HEK293 (cell line): ENCODE results near the gene NFATC2IP.
A peak's percentile ranks its signal among the peaks of the same experiment; 100 is the strongest.

Experiments
- CTCF ChIA-PET: fragments of 350-600 bp; formaldehyde crosslinking; extraction: SDS; loops from one replicate; lab custom pipeline; 2021; ENCODE audit warnings: antibody characterized with exemption; lab: Yijun Ruan, JAX
- POLR2A ChIA-PET: fragments of 300-600 bp; formaldehyde crosslinking; extraction: SDS; loops from one replicate; lab custom pipeline; 2020; ENCODE audit warnings: antibody characterized with exemption, inconsistent platforms; lab: Yijun Ruan, JAX
- H3K27ac ChIP-seq: fragments of 200-500 bp; sonication (Bioruptor generic); 2 replicates; pipeline ENCODE4 v1.5.1; 2014; ENCODE audit warnings: low read depth, low read length, control low read depth, inconsistent platforms; ENCODE audit errors: extremely low read depth
- H3K36me3 ChIP-seq, 2 experiments: fragments of 200-500 bp in 1 of 2; sonication (Bioruptor generic) in 1 of 2; 1 replicate in 1 of 2; 2 replicates in 1 of 2; pipeline ENCODE4 v1.5.1; 2014 to 2017; ENCODE audit warnings: inconsistent platforms in 2 of 2, low read length in 2 of 2; ENCODE audit not compliant: control insufficient read depth in 2 of 2, insufficient read depth in 1 of 2
- H3K4me1 ChIP-seq: fragments of 200-500 bp; sonication (Bioruptor generic); 2 replicates; pipeline ENCODE4 v1.5.1; 2014; ENCODE audit warnings: mild to moderate bottlenecking, low read length, inconsistent platforms; ENCODE audit not compliant: control insufficient read depth, insufficient read depth
- H3K4me3 ChIP-seq: 2 replicates; pipeline ENCODE4 v1.5.1; 2011; ENCODE audit warnings: low read depth, mild to moderate bottlenecking, control low read depth, low read length, moderate library complexity
- H3K9me3 ChIP-seq: fragments of 200-500 bp; sonication (Bioruptor generic); 2 replicates; pipeline ENCODE4 v1.5.1; 2014; ENCODE audit warnings: low read depth, low read length, inconsistent platforms; ENCODE audit not compliant: control insufficient read depth, insufficient read depth
- AEBP2 ChIP-seq: fragments of 450-650 bp; formaldehyde crosslinking; IDR thresholded peaks from 2 replicates; pipeline ENCODE4 v1.5.1; 2016; ENCODE audit warnings: missing biosample characterization, missing genetic modification characterization, borderline replicate concordance
- BCL11B ChIP-seq: fragments of 450-650 bp; formaldehyde crosslinking; IDR thresholded peaks from 2 replicates; pipeline ENCODE4 v1.5.1; 2016; ENCODE audit warnings: low read depth, missing biosample characterization, missing genetic modification characterization
- PRDM1 ChIP-seq: fragments of 450-650 bp; formaldehyde crosslinking; IDR thresholded peaks from 2 replicates; pipeline ENCODE4; 2016; ENCODE audit warnings: missing biosample characterization, missing genetic modification characterization
- SALL2 ChIP-seq: fragments of 450-650 bp; formaldehyde crosslinking; IDR thresholded peaks from 2 replicates; pipeline ENCODE4 v1.5.0; 2017; ENCODE audit warnings: missing biosample characterization, mild to moderate bottlenecking, missing genetic modification characterization, borderline replicate concordance
- SETDB1 ChIP-seq: IDR thresholded peaks from one replicate; pipeline ENCODE4 v1.6.1; 2017; ENCODE audit warnings: mild to moderate bottlenecking, low read length, moderate library complexity, mixed read lengths; ENCODE audit not compliant: insufficient read length
- ZBTB20 ChIP-seq: fragments of 450-650 bp; formaldehyde crosslinking; IDR thresholded peaks from 2 replicates; pipeline ENCODE4 v1.5.1; 2016; ENCODE audit warnings: missing biosample characterization, missing genetic modification characterization
- ZFP41 ChIP-seq: fragments of 450-650 bp; formaldehyde crosslinking; IDR thresholded peaks from 2 replicates; pipeline ENCODE4 v1.5.1; 2016; ENCODE audit warnings: missing biosample characterization, missing genetic modification characterization, borderline replicate concordance
- ZFP69B ChIP-seq: fragments of 450-650 bp; formaldehyde crosslinking; IDR thresholded peaks from 2 replicates; pipeline ENCODE4 v1.5.1; 2016; ENCODE audit warnings: missing biosample characterization, missing genetic modification characterization
- ZNF121 ChIP-seq: fragments of 450-650 bp; formaldehyde crosslinking; IDR thresholded peaks from 2 replicates; pipeline ENCODE4 v1.5.1; 2016; ENCODE audit warnings: missing biosample characterization, missing genetic modification characterization
- ZNF140 ChIP-seq: fragments of 450-650 bp; formaldehyde crosslinking; IDR thresholded peaks from 2 replicates; pipeline ENCODE4 v1.5.1; 2016; ENCODE audit warnings: missing biosample characterization, missing genetic modification characterization
- ZNF23 ChIP-seq: fragments of 450-650 bp; formaldehyde crosslinking; IDR thresholded peaks from 2 replicates; pipeline ENCODE4 v1.5.1; 2016; ENCODE audit warnings: missing biosample characterization, missing genetic modification characterization, borderline replicate concordance
- ZNF266 ChIP-seq: fragments of 450-650 bp; formaldehyde crosslinking; IDR thresholded peaks from 2 replicates; pipeline ENCODE4 v1.5.1; 2016; ENCODE audit warnings: missing biosample characterization, missing genetic modification characterization, low read depth
- ZNF324 ChIP-seq: fragments of 450-650 bp; formaldehyde crosslinking; IDR thresholded peaks from 2 replicates; pipeline ENCODE4 v1.5.1; 2016; ENCODE audit warnings: missing biosample characterization, missing genetic modification characterization
- ZNF366 ChIP-seq: fragments of 450-650 bp; formaldehyde crosslinking; conservative IDR thresholded peaks from 2 replicates; pipeline ENCODE4 v1.5.1; 2016; ENCODE audit warnings: missing biosample characterization, missing genetic modification characterization
- ZNF37A ChIP-seq: fragments of 450-650 bp; IDR thresholded peaks from 2 replicates; pipeline ENCODE4 v1.5.1; 2018; ENCODE audit warnings: missing biosample characterization, missing genetic modification characterization
- ZNF510 ChIP-seq: fragments of 450-650 bp; formaldehyde crosslinking; IDR thresholded peaks from 2 replicates; pipeline ENCODE4 v1.5.1; 2018; ENCODE audit warnings: mild to moderate bottlenecking, missing genetic modification characterization, missing biosample characterization; ENCODE audit not compliant: insufficient replicate concordance
- ZNF560 ChIP-seq: fragments of 450-650 bp; formaldehyde crosslinking; IDR thresholded peaks from 2 replicates; pipeline ENCODE4 v1.5.1; 2017; ENCODE audit warnings: missing biosample characterization, missing genetic modification characterization, borderline replicate concordance
- ZNF571 ChIP-seq: fragments of 450-650 bp; formaldehyde crosslinking; IDR thresholded peaks from 2 replicates; pipeline ENCODE4 v1.5.0; 2017; ENCODE audit warnings: missing biosample characterization, missing genetic modification characterization
- ZNF768 ChIP-seq: fragments of 450-650 bp; formaldehyde crosslinking; IDR thresholded peaks from 2 replicates; pipeline ENCODE4 v1.5.1; 2018; ENCODE audit warnings: missing biosample characterization, mild to moderate bottlenecking, missing genetic modification characterization
- ZNF777 ChIP-seq: fragments of 450-650 bp; formaldehyde crosslinking; IDR thresholded peaks from 2 replicates; pipeline ENCODE4 v1.5.1; 2017; ENCODE audit warnings: missing biosample characterization, missing genetic modification characterization, borderline replicate concordance
- ZNF785 ChIP-seq: fragments of 450-650 bp; formaldehyde crosslinking; IDR thresholded peaks from 2 replicates; pipeline ENCODE4 v1.5.1; 2016; ENCODE audit warnings: missing biosample characterization, missing genetic modification characterization
- TF ChIP-seq, protein P1 (sequence below): fragments of 450-650 bp; formaldehyde crosslinking; IDR thresholded peaks from 2 replicates; pipeline ENCODE4 v1.5.1; 2016; ENCODE audit warnings: missing biosample characterization, missing genetic modification characterization

NFATC2IP gene

DNA sequence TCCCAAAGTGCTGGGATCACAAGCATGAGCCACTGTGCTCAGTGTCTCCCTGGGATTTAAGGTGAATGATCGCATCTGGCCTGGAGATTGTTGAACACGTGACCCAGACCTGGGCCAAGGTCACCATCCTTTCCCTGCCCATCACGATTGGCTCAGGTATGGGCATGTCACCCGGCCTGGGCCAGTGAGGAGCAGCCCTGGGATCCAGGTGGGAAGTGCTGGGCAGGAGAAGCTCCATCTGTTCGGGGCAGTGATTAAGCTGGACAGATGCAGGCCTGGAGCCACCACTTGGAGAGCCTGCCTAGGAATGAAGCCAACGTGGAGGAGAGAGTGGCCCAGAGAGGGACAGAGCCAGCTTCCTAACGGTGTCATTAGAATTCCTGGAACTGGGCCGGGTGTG, 41.0 kb downstream of the NFATC2IP start:
- POLR2A ChIA-PET, result no interaction called here
- Histone ChIP-seq H3K27ac (no peak overlapping the region), H3K4me1 (no peaks in the 10 kb centered on the region), H3K9me3 (no peaks in the 10 kb centered on the region), H3K4me3 (no peak overlapping the region), H3K36me3 (peaks cover 0 to 8% of the 10 kb centered on the region in 2 experiments; a peak in 2 of 3 replicates)
- CTCF ChIA-PET, result interaction anchor here (0.6 to 0.9 kb wide), 2 partner anchors 14 to 34 kb away, joined by 3 to 6 read pairs; no protein-coding TSS in a partner anchor
- no peak for TF ChIP-seq ZNF266 (tag by site-specific recombination)
- TF ChIP-seq ZBTB20 (tag by site-specific recombination), result no peak
- no peak for TF ChIP-seq AEBP2 (tag by site-specific recombination)
- no peak for TF ChIP-seq ZNF510 (tag by site-specific recombination)
- no peak for TF ChIP-seq ZFP41
- TF ChIP-seq, protein P1, sequence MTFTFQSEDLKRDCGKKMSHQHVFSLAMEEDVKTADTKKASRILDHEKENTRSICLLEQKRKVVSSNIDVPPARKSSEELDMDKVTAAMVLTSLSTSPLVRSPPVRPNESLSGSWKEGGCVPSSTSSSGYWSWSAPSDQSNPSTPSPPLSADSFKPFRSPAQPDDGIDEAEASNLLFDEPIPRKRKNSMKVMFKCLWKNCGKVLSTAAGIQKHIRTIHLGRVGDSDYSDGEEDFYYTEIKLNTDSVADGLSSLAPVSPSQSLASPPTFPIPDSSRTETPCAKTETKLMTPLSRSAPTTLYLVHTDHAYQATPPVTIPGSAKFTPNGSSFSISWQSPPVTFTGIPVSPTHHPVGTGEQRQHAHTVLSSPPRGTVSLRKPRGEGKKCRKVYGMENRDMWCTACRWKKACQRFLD (tag by site-specific recombination), result no peak
- no peak for TF ChIP-seq SALL2
- TF ChIP-seq ZNF140 (tag by site-specific recombination), result no peak
- TF ChIP-seq ZNF560 (tag by site-specific recombination), result no peak
- no peak for TF ChIP-seq SETDB1
- TF ChIP-seq ZNF324 (tag by site-specific recombination), result no peak

- Histone ChIP-seq H3K9me3 (no peaks in the 10 kb centered on the region), H3K4me1 (no peaks in the 10 kb centered on the region), H3K36me3 (peaks cover 0 to under 1% of the 10 kb centered on the region in 2 experiments; a peak in 2 of 3 replicates), H3K27ac (no peak overlapping the region), H3K4me3 (no peak overlapping the region)
- TF ChIP-seq ZNF768 (tag by site-specific recombination), result 0 out of 2 replicates have a peak, but pooled peaks have one; percentile 45
- TF ChIP-seq ZNF324 (tag by site-specific recombination), result no peak
- ChIA-PET CTCF (interaction anchor here (0.5 to 0.9 kb wide), 4 partner anchors 12 to 35 kb away, joined by 3 to 6 read pairs (median 4); no protein-coding TSS in a partner anchor), POLR2A (no interaction called here)
Observed at GRCh38 chr16:28992496-28992895, 41.8 kb downstream of the NFATC2IP start.

DNA sequence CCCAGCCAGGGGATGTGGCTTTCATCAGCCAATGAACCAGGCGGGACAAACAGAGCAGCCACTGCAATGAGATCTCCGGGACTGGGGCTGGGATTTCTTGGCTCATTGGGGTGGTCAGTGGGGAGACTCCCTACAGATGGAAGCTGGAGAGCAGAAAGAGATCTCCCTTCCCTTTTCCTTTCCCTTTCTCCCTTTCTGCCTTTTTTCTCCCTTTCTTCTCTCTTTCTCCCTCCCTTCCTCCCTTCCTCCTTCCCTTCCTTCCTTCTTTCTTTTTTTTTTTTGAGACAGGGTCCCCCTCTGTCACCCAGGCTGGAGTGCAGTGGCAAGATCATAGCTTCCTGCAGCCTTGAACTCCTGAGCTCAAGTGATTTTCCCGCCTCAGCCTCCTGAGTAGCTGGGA, 48.1 kb downstream of the NFATC2IP start:
- no peak overlapping the region for H3K27ac ChIP-seq
- CTCF ChIA-PET, result no interaction called here

GRCh38 chr16:28999577-28999976, 48.8 kb downstream of the NFATC2IP start:
- POLR2A ChIA-PET, result no interaction called here
- CTCF ChIA-PET, result interaction anchor here (0.7 to 1.3 kb wide), 2 partner anchors 17 to 22 kb away, joined by 3 to 4 read pairs; no protein-coding TSS in a partner anchor
- TF ChIP-seq ZNF37A, result peak; percentile 95
- TF ChIP-seq ZNF571 (tag by site-specific recombination), result no peak
- no peak for TF ChIP-seq ZNF324 (tag by site-specific recombination)
- TF ChIP-seq, all 188 proteins: peak for 1

More for the DNA sequence above, 48.1 kb downstream of the NFATC2IP start:
- Histone ChIP-seq H3K36me3 (no peaks in the 10 kb centered on the region), H3K9me3 (no peaks in the 10 kb centered on the region), H3K4me1 (no peaks in the 10 kb centered on the region), H3K4me3 (no peak overlapping the region)
- POLR2A ChIA-PET, result no interaction called here
- no peak for TF ChIP-seq ZNF785
- TF ChIP-seq ZNF366 (tag by site-specific recombination), result peak; percentile 47
- TF ChIP-seq ZNF121, result no peak
- TF ChIP-seq BCL11B (tag by site-specific recombination), result no peak
- TF ChIP-seq ZNF777 (tag by site-specific recombination), result no peak
- TF ChIP-seq ZNF140 (tag by site-specific recombination), result 0 out of 2 replicates have a peak, but pooled peaks have one; percentile 6
- no peak for TF ChIP-seq ZNF23 (tag by site-specific recombination)
- no peak for TF ChIP-seq ZFP69B (tag by site-specific recombination)
- TF ChIP-seq PRDM1 (tag by site-specific recombination), result peak; percentile 95

More at GRCh38 chr16:28999577-28999976, 48.8 kb downstream of the NFATC2IP start:
- Histone ChIP-seq H3K4me3 (no peak overlapping the region), H3K9me3 (no peaks in the 10 kb centered on the region), H3K36me3 (no peaks in the 10 kb centered on the region), H3K4me1 (no peaks in the 10 kb centered on the region), H3K27ac (no peak overlapping the region)
